Activated CD8-positive, alpha-beta T cell treated with anti-CD3 and anti-CD28 coated beads for 36 hours (primary cell): ENCODE data around the gene CDH13. TPM values are rescaled to one million over a fixed set of nuclear protein-coding genes. Genes with fewer than 3 reads are reported as not detected.

Experiments used
- ATAC-seq: fragments of 200-7000 bp; cut with Tn5 transposase; one replicate; pipeline ENCODE4 v1.10.0; 2021; ENCODE audit warnings: mild to moderate bottlenecking, moderate library complexity
- CTCF ChIA-PET: fragments of 350-600 bp; sonication (Branson Sonifier 250); formaldehyde crosslinking; loops from one replicate; lab custom pipeline; 2021; ENCODE audit warnings: antibody characterized with exemption; lab: Charles Lee
- POLR2A ChIA-PET: fragments of 350-600 bp; sonication (Branson Sonifier 250); formaldehyde crosslinking; loops from one replicate; lab custom pipeline; 2021; ENCODE audit warnings: antibody characterized with exemption; lab: Charles Lee
- DNase-seq: peaks from one replicate; pipeline ENCODE4 v3.0.0-alpha.2; 2020
- H3K27ac Mint-ChIP-seq: one replicate; pipeline ENCODE4 v1.8.0; 2021; ENCODE audit warnings: mild to moderate bottlenecking, mixed read lengths
- H3K27me3 Mint-ChIP-seq: one replicate; pipeline ENCODE4 v1.8.0; 2021; ENCODE audit warnings: mixed read lengths
- H3K36me3 Mint-ChIP-seq: one replicate; pipeline ENCODE4 v1.8.0; 2021; ENCODE audit warnings: low read depth, mixed read lengths
- H3K4me1 Mint-ChIP-seq: one replicate; pipeline ENCODE4 v1.8.0; 2021; ENCODE audit warnings: low read depth, mixed read lengths
- H3K4me3 Mint-ChIP-seq: one replicate; pipeline ENCODE4 v1.8.0; 2021; ENCODE audit warnings: mild to moderate bottlenecking, moderate library complexity, mixed read lengths
- H3K9me3 Mint-ChIP-seq: one replicate; pipeline ENCODE4 v1.8.0; 2021; ENCODE audit warnings: mixed read lengths
- CTCF ChIP-seq: fragments of 200-600 bp; IDR thresholded peaks from one replicate; pipeline ENCODE4 v1.8.0; 2022; ENCODE audit warnings: antibody characterized with exemption, mild to moderate bottlenecking
- intact Hi-C: fragments of 100-400 bp; cut with micrococcal nuclease; formaldehyde crosslinking; loops from one replicate; pipeline ENCODE4 v1.10.0; 2022
- total RNA-seq, 2 experiments: library from RNA; stranded (reverse); gene quantifications; one replicate each; pipeline ENCODE4 v1.2.3, GENCODE V29; 2021

Gene CDH13
- total RNA-seq, 2 experiments from 2014 or later, result not detected

GRCh38 chr16:83044589-83044988 lies 417.8 kb downstream of the CDH13 start:
- H3K27ac Mint-ChIP-seq, result no peak overlapping the region
- ChIA-PET POLR2A (interaction anchor here (0.6 to 1.2 kb wide), 2 partner anchors 9 to 10 kb away, joined by 3 read pairs; no protein-coding TSS in a partner anchor), CTCF (no interaction called here)

GRCh38 chr16:83045790-83046189 lies 419.0 kb downstream of the CDH13 start:
- CTCF ChIA-PET, result no interaction called here
- H3K9me3 Mint-ChIP-seq, result no peaks in the 10 kb centered on the region
- no peak overlapping the region for H3K4me3 Mint-ChIP-seq
- DNase-seq, result no peak
- H3K36me3 Mint-ChIP-seq, result no peaks in the 10 kb centered on the region
- POLR2A ChIA-PET, result no interaction called here
- H3K27me3 Mint-ChIP-seq, result peaks cover 5% of the 10 kb centered on the region
- intact Hi-C loops, result no loop called here
- no peak overlapping the region for H3K27ac Mint-ChIP-seq
- no peaks in the 10 kb centered on the region for H3K4me1 Mint-ChIP-seq
- no peak for TF ChIP-seq CTCF
- no peak for ATAC-seq

More at GRCh38 chr16:83044589-83044988, 417.8 kb downstream of the CDH13 start:
- H3K36me3 Mint-ChIP-seq, result no peaks in the 10 kb centered on the region
- H3K27me3 Mint-ChIP-seq, result peaks cover 3% of the 10 kb centered on the region
- no peak for DNase-seq
- intact Hi-C loops, result no loop called here
- H3K4me3 Mint-ChIP-seq, result no peak overlapping the region
- no peak for TF ChIP-seq CTCF
- H3K9me3 Mint-ChIP-seq, result no peaks in the 10 kb centered on the region
- ATAC-seq, result no peak
- H3K4me1 Mint-ChIP-seq, result peaks cover 6% of the 10 kb centered on the region

- POLR2A ChIA-PET, result no interaction called here
- H3K27ac Mint-ChIP-seq, result no peak overlapping the region
Observed at GRCh38 chr16:83046664-83047063, 419.9 kb downstream of the CDH13 start.

GRCh38 chr16:83051451-83051850 lies 424.7 kb downstream of the CDH13 start:
- no peak overlapping the region for H3K4me3 Mint-ChIP-seq

More at GRCh38 chr16:83046664-83047063, 419.9 kb downstream of the CDH13 start:
- CTCF ChIA-PET, result no interaction called here
- intact Hi-C loops, result no loop called here
- no peaks in the 10 kb centered on the region for H3K9me3 Mint-ChIP-seq
- no peak for TF ChIP-seq CTCF
- no peaks in the 10 kb centered on the region for H3K4me1 Mint-ChIP-seq
- no peak overlapping the region for H3K4me3 Mint-ChIP-seq
- no peak for DNase-seq
- peaks cover 7% of the 10 kb centered on the region for H3K27me3 Mint-ChIP-seq
- H3K36me3 Mint-ChIP-seq, result no peaks in the 10 kb centered on the region
- no peak for ATAC-seq

GRCh38 chr16:83054283-83054682 lies 427.5 kb downstream of the CDH13 start:
- no peak overlapping the region for H3K4me3 Mint-ChIP-seq
- no peaks in the 10 kb centered on the region for H3K4me1 Mint-ChIP-seq
- H3K27me3 Mint-ChIP-seq, result peaks cover 4% of the 10 kb centered on the region
- no peak for ATAC-seq
- no peaks in the 10 kb centered on the region for H3K9me3 Mint-ChIP-seq
- no peak overlapping the region for H3K27ac Mint-ChIP-seq
- ChIA-PET POLR2A (no interaction called here), CTCF (no interaction called here)
- intact Hi-C loops, result no loop called here
- DNase-seq, result no peak
- H3K36me3 Mint-ChIP-seq, result no peaks in the 10 kb centered on the region
- TF ChIP-seq CTCF, result no peak

More at GRCh38 chr16:83051451-83051850, 424.7 kb downstream of the CDH13 start:
- POLR2A ChIA-PET, result no interaction called here
- no peak for ATAC-seq
- Mint-ChIP-seq H3K27me3 (peaks cover 4% of the 10 kb centered on the region), H3K36me3 (no peaks in the 10 kb centered on the region), H3K9me3 (no peaks in the 10 kb centered on the region), H3K4me1 (no peaks in the 10 kb centered on the region), H3K27ac (no peak overlapping the region)
- CTCF ChIA-PET, result no interaction called here
- DNase-seq, result no peak
- no peak for TF ChIP-seq CTCF
- intact Hi-C loops, result no loop called here
